Measurements from ENCODE around the gene BEND3. TPM values are rescaled to one million over a fixed set of nuclear protein-coding genes. Genes with fewer than 3 reads are reported as not detected.

Gene BEND3
- total and polyA plus RNA-seq, 8 donors: 3.8 to 7.8 (median 5.6) TPM

DNA sequence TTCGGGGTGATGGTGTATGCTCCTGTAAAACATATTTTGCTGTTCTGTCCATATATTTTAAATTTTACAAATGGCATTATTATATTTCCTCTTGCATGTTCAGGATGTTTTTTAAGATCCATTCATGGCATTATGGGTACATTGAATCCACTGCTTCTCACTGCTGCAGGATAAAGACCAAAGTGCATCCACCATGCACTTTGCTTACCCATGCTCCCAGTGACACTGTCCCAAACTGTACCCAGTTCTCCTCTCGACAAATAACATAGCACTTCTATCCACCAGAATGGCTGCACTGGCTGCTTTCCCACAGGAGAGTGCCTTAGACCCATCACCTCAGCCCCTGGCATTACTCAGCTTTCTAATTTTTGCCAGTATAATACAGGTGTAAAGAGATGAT, 57.6 kb downstream of the BEND3 start:
- no peaks in the 10 kb centered on the region for H3K9me3 ChIP-seq
- H3K4me3 ChIP-seq: no peak overlapping the region
- peaks cover 0 to 10% of the 10 kb centered on the region in 2 donors for H3K4me1 ChIP-seq
- H3K27ac ChIP-seq: no peak overlapping the region
- no peak for DNase-seq
- no peak for TF ChIP-seq CTCF (IDR thresholded peaks at IDR 0.05)
- peaks cover 0 to 9% of the 10 kb centered on the region in 2 donors for H3K27me3 ChIP-seq
- H3K36me3 ChIP-seq: no peaks in the 10 kb centered on the region
- intact Hi-C loops (cut with DNase I): no loop called here
- no peak for ATAC-seq

- H3K4me3 ChIP-seq: no peak overlapping the region
- H3K27me3 ChIP-seq: peaks cover 0 to 7% of the 10 kb centered on the region in 2 donors
- H3K4me1 ChIP-seq: peaks cover 0 to 6% of the 10 kb centered on the region in 2 donors
- H3K9me3 ChIP-seq: no peaks in the 10 kb centered on the region
- intact Hi-C loops (cut with DNase I): no loop called here
- DNase-seq: peak in 2 of 4 donors; percentile 51 to 61
- TF ChIP-seq CTCF (IDR thresholded peaks at IDR 0.05): no peak
- no peak overlapping the region for H3K27ac ChIP-seq
- peaks cover 0 to 5% of the 10 kb centered on the region in 2 donors for H3K36me3 ChIP-seq
- ATAC-seq: no peak
Observed at GRCh38 chr6:107056796-107057195, 58.5 kb downstream of the BEND3 start.

DNA sequence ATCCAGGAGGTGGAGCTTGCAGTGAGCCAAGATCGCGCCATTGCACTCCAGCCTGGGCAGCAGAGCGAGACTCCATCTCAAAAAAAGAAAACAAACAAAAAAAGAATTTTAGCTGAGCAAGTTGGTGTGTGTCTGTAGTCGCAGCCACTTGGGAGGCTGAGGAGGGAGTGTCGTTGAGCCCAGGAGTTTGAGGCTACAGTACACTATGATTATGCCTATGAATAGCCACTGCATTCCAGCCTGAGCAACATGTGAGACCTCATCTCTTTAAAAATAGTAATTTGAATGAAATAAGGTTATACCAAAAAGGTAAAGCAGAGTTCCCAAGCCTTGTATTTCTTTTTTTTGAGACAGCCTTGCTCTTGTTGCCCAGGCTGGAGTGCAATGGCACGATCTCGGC, 67.5 kb downstream of the BEND3 start:
- Histone ChIP-seq H3K4me1 (no peaks in the 10 kb centered on the region), H3K4me3 (no peak overlapping the region), H3K27ac (no peak overlapping the region), H3K9me3 (no peaks in the 10 kb centered on the region), H3K36me3 (peaks cover 0 to 62% of the 10 kb centered on the region in 2 donors), H3K27me3 (no peaks in the 10 kb centered on the region)
- TF ChIP-seq CTCF (IDR thresholded peaks at IDR 0.05): no peak
- no peak for ATAC-seq
- DNase-seq: no peak
- intact Hi-C loops (cut with DNase I): no loop called here

- no peak for TF ChIP-seq CTCF (IDR thresholded peaks at IDR 0.05)
- no peaks in the 10 kb centered on the region for H3K4me1 ChIP-seq
- intact Hi-C loops (cut with DNase I): no loop called here
- H3K27me3 ChIP-seq: no peaks in the 10 kb centered on the region
- no peak overlapping the region for H3K4me3 ChIP-seq
- ATAC-seq: no peak
- no peaks in the 10 kb centered on the region for H3K9me3 ChIP-seq
- peaks cover 0 to 60% of the 10 kb centered on the region in 2 donors for H3K36me3 ChIP-seq
- DNase-seq: peak in 1 of 4 donors; percentile 63
- no peak overlapping the region for H3K27ac ChIP-seq
Observed at GRCh38 chr6:107045826-107046675, 69.3 kb downstream of the BEND3 start.

DNA sequence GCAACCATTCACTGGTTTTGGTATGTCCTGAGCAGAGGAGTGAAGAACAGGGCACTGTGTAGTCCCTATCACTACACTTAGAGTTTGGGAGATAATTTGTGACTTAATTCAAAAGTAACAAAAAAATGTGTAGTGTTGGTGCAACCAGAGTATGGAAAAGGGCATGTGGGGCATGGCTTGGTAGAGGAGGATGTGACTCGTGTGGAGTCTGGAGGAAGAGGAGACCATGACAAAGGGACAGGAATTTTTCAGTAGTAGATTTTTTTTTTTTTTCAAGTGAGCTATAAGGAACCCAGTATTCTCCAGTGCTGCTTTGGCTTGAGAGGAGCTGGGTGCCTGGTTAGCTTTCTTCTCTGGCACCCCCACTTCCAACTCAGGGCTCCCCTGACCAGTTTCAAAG, 82.2 kb downstream of the BEND3 start:
- TF ChIP-seq CTCF (IDR thresholded peaks at IDR 0.05): no peak
- Histone ChIP-seq H3K4me1 (peaks cover 0 to 24% of the 10 kb centered on the region in 2 donors), H3K27me3 (no peaks in the 10 kb centered on the region), H3K36me3 (no peaks in the 10 kb centered on the region), H3K27ac (no peak overlapping the region), H3K9me3 (no peaks in the 10 kb centered on the region), H3K4me3 (no peak overlapping the region)
- ATAC-seq (no peak), DNase-seq (no peak)
- intact Hi-C loops (cut with DNase I): no loop called here
